H9 (cell line): ENCODE results near the gene TXLNB. TPM values are rescaled to one million over a fixed set of nuclear protein-coding genes. Genes with fewer than 3 reads are reported as not detected.

Experiments used
- DNase-seq: peaks from one replicate; pipeline ENCODE4 v3.0.0-alpha.2; 2017
- H2AFZ ChIP-seq: one replicate; pipeline ENCODE4 v1.6.1; 2013; ENCODE audit warnings: mild to moderate bottlenecking, low read length, control low read depth, moderate library complexity
- H2AK5ac ChIP-seq: 2 replicates; pipeline ENCODE4 v1.6.1; 2013; ENCODE audit warnings: low read length, control low read depth, mixed read lengths; ENCODE audit not compliant: insufficient read length
- H2BK120ac ChIP-seq: one replicate; pipeline ENCODE4 v1.6.1; 2013; ENCODE audit warnings: low read depth, mild to moderate bottlenecking, low read length, control low read depth, inconsistent platforms; ENCODE audit not compliant: poor library complexity, severe bottlenecking
- H2BK12ac ChIP-seq: 2 replicates; pipeline ENCODE4 v1.6.1; 2013; ENCODE audit warnings: low read length, control low read depth, mixed read lengths, low read depth; ENCODE audit not compliant: insufficient read length
- H2BK15ac ChIP-seq: 2 replicates; pipeline ENCODE4 v1.6.1; 2013; ENCODE audit warnings: low read depth, low read length, control low read depth
- H2BK20ac ChIP-seq: one replicate; pipeline ENCODE4 v1.6.1; 2013; ENCODE audit warnings: low read depth, mild to moderate bottlenecking, low read length, control low read depth, inconsistent platforms; ENCODE audit not compliant: poor library complexity, severe bottlenecking
- H2BK5ac ChIP-seq: 2 replicates; pipeline ENCODE4 v1.6.1; 2013; ENCODE audit warnings: low read length, control low read depth, mixed read lengths; ENCODE audit not compliant: insufficient read length
- H3K14ac ChIP-seq: 2 replicates; pipeline ENCODE4 v1.6.1; 2013; ENCODE audit warnings: low read length, control low read depth; ENCODE audit not compliant: insufficient read depth
- H3K18ac ChIP-seq: 2 replicates; pipeline ENCODE4 v1.6.1; 2013; ENCODE audit warnings: low read depth, mild to moderate bottlenecking, mixed read lengths, low read length, control low read depth; ENCODE audit not compliant: insufficient read length
- H3K23ac ChIP-seq: 2 replicates; pipeline ENCODE4 v1.6.1; 2013; ENCODE audit warnings: low read length, control low read depth, mixed read lengths, low read depth; ENCODE audit not compliant: insufficient read length
- H3K23me2 ChIP-seq: 2 replicates; pipeline ENCODE4 v1.6.1; 2013; ENCODE audit warnings: low read depth, mild to moderate bottlenecking, mixed read lengths, low read length, control low read depth; ENCODE audit not compliant: insufficient read length, poor library complexity, severe bottlenecking
- H3K27ac ChIP-seq: 2 replicates; pipeline ENCODE4 v1.5.1; 2013; ENCODE audit warnings: low read length, control low read depth, mixed read lengths, low read depth; ENCODE audit not compliant: insufficient read length
- H3K27me3 ChIP-seq: 2 replicates; pipeline ENCODE4 v1.6.1; 2013; ENCODE audit warnings: low read length, control low read depth, inconsistent platforms; ENCODE audit not compliant: insufficient read depth
- H3K4ac ChIP-seq: 2 replicates; pipeline ENCODE4 v1.6.1; 2013; ENCODE audit warnings: low read depth, mild to moderate bottlenecking, control low read depth, inconsistent platforms, low read length, moderate library complexity
- H3K4me1 ChIP-seq: 2 replicates; pipeline ENCODE4 v1.6.1; 2013; ENCODE audit warnings: low read length, control low read depth, inconsistent platforms; ENCODE audit not compliant: insufficient read depth
- H3K4me2 ChIP-seq: 2 replicates; pipeline ENCODE4 v1.6.1; 2013; ENCODE audit warnings: low read length, control low read depth, mixed read lengths; ENCODE audit not compliant: insufficient read length, insufficient read depth
- H3K56ac ChIP-seq: 2 replicates; pipeline ENCODE4 v1.6.1; 2013; ENCODE audit warnings: low read depth, mild to moderate bottlenecking, mixed read lengths, low read length, control low read depth; ENCODE audit not compliant: insufficient read length
- H3K79me1 ChIP-seq: 2 replicates; pipeline ENCODE4 v1.6.1; 2013; ENCODE audit warnings: low read depth, mild to moderate bottlenecking, moderate library complexity, low read length, control low read depth, inconsistent platforms; ENCODE audit not compliant: insufficient read depth, poor library complexity, severe bottlenecking
- H3K79me2 ChIP-seq: 2 replicates; pipeline ENCODE4 v1.6.1; 2013; ENCODE audit warnings: low read length, control low read depth, inconsistent platforms; ENCODE audit not compliant: insufficient read depth
- H3K9ac ChIP-seq: 2 replicates; pipeline ENCODE4 v1.6.1; 2013; ENCODE audit warnings: low read length, control low read depth, mixed read lengths; ENCODE audit not compliant: insufficient read length; ENCODE audit errors: extremely low read depth
- H3K9me3 ChIP-seq: one replicate; pipeline ENCODE4 v1.6.1; 2013; ENCODE audit warnings: low read depth, low read length, inconsistent platforms; ENCODE audit not compliant: control insufficient read depth
- H3T11ph ChIP-seq: one replicate; pipeline ENCODE4 v1.6.1; 2013; ENCODE audit warnings: mild to moderate bottlenecking, low read length, control low read depth, inconsistent platforms
- H4K20me1 ChIP-seq: one replicate; pipeline ENCODE4 v1.6.1; 2013; ENCODE audit not compliant: control insufficient read depth, insufficient read length, insufficient read depth
- H4K5ac ChIP-seq: 2 replicates; pipeline ENCODE4 v1.6.1; 2013; ENCODE audit warnings: low read depth, mild to moderate bottlenecking, mixed read lengths, low read length, control low read depth; ENCODE audit not compliant: insufficient read length
- H4K8ac ChIP-seq: replicated peaks from 2 replicates; pipeline ENCODE4 v1.6.1; 2013; ENCODE audit warnings: low read length, control low read depth, mixed read lengths, low read depth; ENCODE audit not compliant: insufficient read length
- H4K91ac ChIP-seq: 2 replicates; pipeline ENCODE4 v1.6.1; 2013; ENCODE audit warnings: low read depth, mild to moderate bottlenecking, moderate library complexity, mixed read lengths, low read length, control low read depth; ENCODE audit not compliant: insufficient read length
- H3K27ac Mint-ChIP-seq, 3 experiments: 2 replicates in 2 of 3; 3 replicates in 1 of 3; pipeline ENCODE4 v1.8.0; 2020 to 2021; ENCODE audit warnings: mixed read lengths in 3 of 3, mild to moderate bottlenecking in 1 of 3, moderate library complexity in 1 of 3
- H3K27me3 Mint-ChIP-seq: 2 replicates; pipeline ENCODE4 v1.8.0; 2021; ENCODE audit warnings: low read depth, mild to moderate bottlenecking, moderate library complexity, mixed read lengths
- H3K36me3 Mint-ChIP-seq, 3 experiments: 2 replicates in 2 of 3; 3 replicates in 1 of 3; pipeline ENCODE4 v1.8.0; 2020 to 2021; ENCODE audit warnings: low read depth in 3 of 3, mixed read lengths in 3 of 3; ENCODE audit not compliant: insufficient read depth in 1 of 3
- H3K4me1 Mint-ChIP-seq, 2 experiments: 2 replicates each; pipeline ENCODE4 v1.8.0; 2020; ENCODE audit warnings: mixed read lengths in 2 of 2
- H3K4me3 Mint-ChIP-seq, 2 experiments: 2 replicates in 1 of 2; 3 replicates in 1 of 2; pipeline ENCODE4 v1.8.0; 2020 to 2021; ENCODE audit warnings: mild to moderate bottlenecking in 2 of 2, mixed read lengths in 2 of 2, moderate library complexity in 1 of 2
- H3K9me3 Mint-ChIP-seq, 2 experiments: 2 replicates in 1 of 2; 3 replicates in 1 of 2; pipeline ENCODE4 v1.8.0; 2020; ENCODE audit warnings: mild to moderate bottlenecking in 2 of 2, mixed read lengths in 2 of 2, moderate library complexity in 1 of 2
- WGBS: extraction: QIAGEN DNeasy Blood & Tissue Kit; methylation state at CpG from one replicate; pipeline ENCODE4 v1.1.7; 2013; ENCODE audit warnings: missing lambda C conversion rate, low lambda C conversion rate, mixed read lengths; ENCODE audit not compliant: insufficient read length; ENCODE audit errors: extremely low coverage; 5-methylcytosine and 5-hydroxymethylcytosine counted together
- total RNA-seq: library from RNA; stranded (reverse); gene quantifications from 2 replicates; pipeline ENCODE4 v1.2.1, GENCODE V29; 2021
- TF ChIP-seq, protein P1 (sequence below): fragments of 200-600 bp; sonication (generic); conservative IDR thresholded peaks from 3 replicates; pipeline ENCODE4 v1.8.0; 2021; ENCODE audit warnings: antibody characterized with exemption, mild to moderate bottlenecking

The TXLNB gene
- total RNA-seq, 1 experiment from 2014 or later, result 0.04 TPM

GRCh38 chr6:139313784-139314545 is 22.2 kb upstream of the TXLNB start:
- Histone ChIP-seq H2BK12ac (peak overlapping the region; percentile 89), H3K9ac (no peak overlapping the region), H3K4me1 (peaks cover 8% of the 10 kb centered on the region; the same call in 1 of the 2 replicates), H2BK20ac (no peak overlapping the region), H3K23ac (peak overlapping the region; percentile 14), H3T11ph (peak overlapping the region; percentile 87), H3K79me1 (no peaks in the 10 kb centered on the region), H3K27ac (peak overlapping the region; percentile 98), H3K14ac (no peak overlapping the region; the same call in 1 of the 2 replicates), H3K4ac (no peak overlapping the region; the same call in 1 of the 2 replicates), H4K8ac (no peak overlapping the region), H2BK5ac (peak overlapping the region; percentile 80), H4K5ac (peak overlapping the region; percentile 96), H2AFZ (no peak overlapping the region), H4K91ac (no peak overlapping the region), H3K79me2 (no peaks in the 10 kb centered on the region), H2BK15ac (peak overlapping the region; percentile 53; the same call in 1 of the 2 replicates), H3K27me3 (no peaks in the 10 kb centered on the region), H3K9me3 (no peaks in the 10 kb centered on the region), H3K23me2 (peaks cover 3% of the 10 kb centered on the region), H3K18ac (peak overlapping the region; percentile 85), H3K4me2 (no peak overlapping the region), H2AK5ac (peak overlapping the region; percentile 83), H3K56ac (peak overlapping the region; percentile 60), H4K20me1 (no peaks in the 10 kb centered on the region), H2BK120ac (no peak overlapping the region)
- peak overlapping the region; percentile 98 to 100 (median 99) for H3K27ac Mint-ChIP-seq
- WGBS, result no CpG with 5 or more reads among the region's 6 CpGs
- TF ChIP-seq, protein P1, sequence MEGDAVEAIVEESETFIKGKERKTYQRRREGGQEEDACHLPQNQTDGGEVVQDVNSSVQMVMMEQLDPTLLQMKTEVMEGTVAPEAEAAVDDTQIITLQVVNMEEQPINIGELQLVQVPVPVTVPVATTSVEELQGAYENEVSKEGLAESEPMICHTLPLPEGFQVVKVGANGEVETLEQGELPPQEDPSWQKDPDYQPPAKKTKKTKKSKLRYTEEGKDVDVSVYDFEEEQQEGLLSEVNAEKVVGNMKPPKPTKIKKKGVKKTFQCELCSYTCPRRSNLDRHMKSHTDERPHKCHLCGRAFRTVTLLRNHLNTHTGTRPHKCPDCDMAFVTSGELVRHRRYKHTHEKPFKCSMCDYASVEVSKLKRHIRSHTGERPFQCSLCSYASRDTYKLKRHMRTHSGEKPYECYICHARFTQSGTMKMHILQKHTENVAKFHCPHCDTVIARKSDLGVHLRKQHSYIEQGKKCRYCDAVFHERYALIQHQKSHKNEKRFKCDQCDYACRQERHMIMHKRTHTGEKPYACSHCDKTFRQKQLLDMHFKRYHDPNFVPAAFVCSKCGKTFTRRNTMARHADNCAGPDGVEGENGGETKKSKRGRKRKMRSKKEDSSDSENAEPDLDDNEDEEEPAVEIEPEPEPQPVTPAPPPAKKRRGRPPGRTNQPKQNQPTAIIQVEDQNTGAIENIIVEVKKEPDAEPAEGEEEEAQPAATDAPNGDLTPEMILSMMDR, result no peak
- H3K4me3 Mint-ChIP-seq, result peak overlapping the region; percentile 15 to 24; a peak in 2 of 5 replicates
- no peaks in the 10 kb centered on the region for H3K27me3 Mint-ChIP-seq
- H3K4me1 Mint-ChIP-seq, result peaks cover 62 to 64% of the 10 kb centered on the region in 2 experiments
- peaks cover 0 to 11% (median 3%) of the 10 kb centered on the region in 3 experiments; a peak in 4 of 7 replicates for H3K36me3 Mint-ChIP-seq
- peak; percentile 74 for DNase-seq
- H3K9me3 Mint-ChIP-seq, result peaks cover 4% of the 10 kb centered on the region in 2 experiments; a peak in 2 of 5 replicates
